ENCODE results near the gene PADI2. TPM values are rescaled to one million over a fixed set of nuclear protein-coding genes. Genes with fewer than 3 reads are reported as not detected.

Gene PADI2
- total and polyA plus RNA-seq, 2 experiments from 2014 or later: 1.7 to 4.3 TPM

DNA sequence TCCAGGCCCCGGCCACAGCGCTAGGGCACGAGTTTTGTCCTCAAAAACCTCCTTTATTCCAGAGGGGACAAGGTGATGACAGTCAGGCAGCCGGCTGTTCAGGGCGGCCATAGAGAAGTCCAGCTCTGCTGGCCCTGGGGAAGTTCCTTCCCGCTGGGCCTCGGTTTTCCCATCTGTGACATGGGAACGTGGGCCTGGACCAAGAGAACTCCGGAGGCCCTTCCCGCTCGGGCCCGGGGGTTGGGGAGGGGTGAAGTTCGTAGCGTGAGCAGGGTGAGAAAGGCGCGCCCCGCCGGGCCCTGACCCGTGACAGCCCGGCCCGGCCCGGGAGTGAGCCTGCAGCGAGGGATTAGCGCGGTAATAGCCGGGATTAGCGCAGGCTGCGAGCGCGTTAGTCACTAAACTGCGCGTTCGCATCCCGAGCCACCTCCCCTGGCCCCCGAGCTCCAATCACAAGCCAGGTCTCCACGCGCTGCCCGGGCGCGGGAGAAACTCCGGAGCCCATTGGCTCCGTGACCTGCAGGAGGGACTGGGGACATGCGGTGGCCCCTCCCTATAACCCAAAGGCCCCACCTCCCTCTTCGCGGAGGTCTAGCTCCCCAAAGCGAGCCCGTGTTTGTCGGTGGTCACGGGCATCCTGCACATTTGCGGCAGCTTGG, 29.8 kb upstream of the PADI2 start:
- H3K36me3 Mint-ChIP-seq (ENCODE audit: low read depth): peaks cover 7% of the 10 kb centered on the region
- Histone ChIP-seq H3K27me3 (ENCODE audit: insufficient read depth) (no peaks in the 10 kb centered on the region), H3K4me1 (ENCODE audit: insufficient read depth) (no peaks in the 10 kb centered on the region; the same call in 1 of the 2 replicates), H3K4me2 (no peak overlapping the region), H2AFZ (peak overlapping the region; percentile 66), H3K27ac (ENCODE audit: low read depth) (no peak overlapping the region), H3K36me3 (ENCODE audit: insufficient read depth) (no peaks in the 10 kb centered on the region; the same call in 1 of the 2 replicates), H3F3A (replicated peaks; ENCODE audit: low read depth) (no peaks in the 10 kb centered on the region), H3K9me2 (ENCODE audit: insufficient read depth) (no peaks in the 10 kb centered on the region), H3K4me3 (no peak overlapping the region), H4K20me1 (replicated peaks; ENCODE audit: insufficient read depth) (no peaks in the 10 kb centered on the region), H3K79me2 (replicated peaks; ENCODE audit: insufficient read depth) (no peaks in the 10 kb centered on the region)
- H3K27ac Mint-ChIP-seq: no peak overlapping the region
- peaks cover 2% of the 10 kb centered on the region for H3K27me3 Mint-ChIP-seq (ENCODE audit: insufficient read depth, low read depth, poor library complexity)
- no peak for TF ChIP-seq JUNB (IDR thresholded peaks at IDR 0.05; ENCODE audit: unreplicated experiment)
- H3K4me1 Mint-ChIP-seq: no peaks in the 10 kb centered on the region; the same call in 2 of the 3 replicates
- H3K9me3 Mint-ChIP-seq: peaks cover 27% of the 10 kb centered on the region
- DNase-seq (ENCODE audit: low spot score) (peak; percentile 51), ATAC-seq (peak; percentile 53)
- no peak overlapping the region for H3K4me3 Mint-ChIP-seq

- Histone ChIP-seq H3K27ac (ENCODE audit: low read depth) (no peak overlapping the region), H3K27me3 (ENCODE audit: insufficient read depth) (no peaks in the 10 kb centered on the region), H3K4me3 (no peak overlapping the region), H3K36me3 (ENCODE audit: insufficient read depth) (no peaks in the 10 kb centered on the region), H2AFZ (no peak overlapping the region), H3K79me2 (replicated peaks; ENCODE audit: insufficient read depth) (no peaks in the 10 kb centered on the region), H3K4me2 (no peak overlapping the region), H4K20me1 (replicated peaks; ENCODE audit: insufficient read depth) (no peaks in the 10 kb centered on the region), H3K4me1 (ENCODE audit: insufficient read depth) (no peaks in the 10 kb centered on the region; the same call in 1 of the 2 replicates), H3K9me2 (ENCODE audit: insufficient read depth) (peaks cover 5% of the 10 kb centered on the region; the same call in 1 of the 2 replicates), H3F3A (replicated peaks; ENCODE audit: low read depth) (no peaks in the 10 kb centered on the region)
- Mint-ChIP-seq H3K4me3 (no peak overlapping the region), H3K27ac (no peak overlapping the region), H3K4me1 (no peaks in the 10 kb centered on the region; the same call in 2 of the 3 replicates), H3K9me3 (no peaks in the 10 kb centered on the region), H3K36me3 (ENCODE audit: low read depth) (no peaks in the 10 kb centered on the region), H3K27me3 (ENCODE audit: insufficient read depth, low read depth, poor library complexity) (no peaks in the 10 kb centered on the region)
- DNase-seq (ENCODE audit: low spot score) (no peak), ATAC-seq (no peak)
- TF ChIP-seq, protein P1, sequence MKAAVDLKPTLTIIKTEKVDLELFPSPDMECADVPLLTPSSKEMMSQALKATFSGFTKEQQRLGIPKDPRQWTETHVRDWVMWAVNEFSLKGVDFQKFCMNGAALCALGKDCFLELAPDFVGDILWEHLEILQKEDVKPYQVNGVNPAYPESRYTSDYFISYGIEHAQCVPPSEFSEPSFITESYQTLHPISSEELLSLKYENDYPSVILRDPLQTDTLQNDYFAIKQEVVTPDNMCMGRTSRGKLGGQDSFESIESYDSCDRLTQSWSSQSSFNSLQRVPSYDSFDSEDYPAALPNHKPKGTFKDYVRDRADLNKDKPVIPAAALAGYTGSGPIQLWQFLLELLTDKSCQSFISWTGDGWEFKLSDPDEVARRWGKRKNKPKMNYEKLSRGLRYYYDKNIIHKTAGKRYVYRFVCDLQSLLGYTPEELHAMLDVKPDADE (IDR thresholded peaks at IDR 0.05): no peak
- TF ChIP-seq POLR2AphosphoS5 (IDR thresholded peaks at IDR 0.05; ENCODE audit: low read depth) (no peak), CREB1 (CRISPR knock-in tag; IDR thresholded peaks at IDR 0.05; ENCODE audit: low read depth) (no peak), ZNF114 (CRISPR knock-in tag; IDR thresholded peaks at IDR 0.05) (no peak), EZH2 (IDR thresholded peaks at IDR 0.05; ENCODE audit: low read depth, unreplicated experiment) (no peak)
- TF ChIP-seq, protein P2, sequence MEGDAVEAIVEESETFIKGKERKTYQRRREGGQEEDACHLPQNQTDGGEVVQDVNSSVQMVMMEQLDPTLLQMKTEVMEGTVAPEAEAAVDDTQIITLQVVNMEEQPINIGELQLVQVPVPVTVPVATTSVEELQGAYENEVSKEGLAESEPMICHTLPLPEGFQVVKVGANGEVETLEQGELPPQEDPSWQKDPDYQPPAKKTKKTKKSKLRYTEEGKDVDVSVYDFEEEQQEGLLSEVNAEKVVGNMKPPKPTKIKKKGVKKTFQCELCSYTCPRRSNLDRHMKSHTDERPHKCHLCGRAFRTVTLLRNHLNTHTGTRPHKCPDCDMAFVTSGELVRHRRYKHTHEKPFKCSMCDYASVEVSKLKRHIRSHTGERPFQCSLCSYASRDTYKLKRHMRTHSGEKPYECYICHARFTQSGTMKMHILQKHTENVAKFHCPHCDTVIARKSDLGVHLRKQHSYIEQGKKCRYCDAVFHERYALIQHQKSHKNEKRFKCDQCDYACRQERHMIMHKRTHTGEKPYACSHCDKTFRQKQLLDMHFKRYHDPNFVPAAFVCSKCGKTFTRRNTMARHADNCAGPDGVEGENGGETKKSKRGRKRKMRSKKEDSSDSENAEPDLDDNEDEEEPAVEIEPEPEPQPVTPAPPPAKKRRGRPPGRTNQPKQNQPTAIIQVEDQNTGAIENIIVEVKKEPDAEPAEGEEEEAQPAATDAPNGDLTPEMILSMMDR (conservative IDR thresholded peaks at IDR 0.05; ENCODE audit: low read depth in 2 of 2): no peak
- TF ChIP-seq, protein P3, sequence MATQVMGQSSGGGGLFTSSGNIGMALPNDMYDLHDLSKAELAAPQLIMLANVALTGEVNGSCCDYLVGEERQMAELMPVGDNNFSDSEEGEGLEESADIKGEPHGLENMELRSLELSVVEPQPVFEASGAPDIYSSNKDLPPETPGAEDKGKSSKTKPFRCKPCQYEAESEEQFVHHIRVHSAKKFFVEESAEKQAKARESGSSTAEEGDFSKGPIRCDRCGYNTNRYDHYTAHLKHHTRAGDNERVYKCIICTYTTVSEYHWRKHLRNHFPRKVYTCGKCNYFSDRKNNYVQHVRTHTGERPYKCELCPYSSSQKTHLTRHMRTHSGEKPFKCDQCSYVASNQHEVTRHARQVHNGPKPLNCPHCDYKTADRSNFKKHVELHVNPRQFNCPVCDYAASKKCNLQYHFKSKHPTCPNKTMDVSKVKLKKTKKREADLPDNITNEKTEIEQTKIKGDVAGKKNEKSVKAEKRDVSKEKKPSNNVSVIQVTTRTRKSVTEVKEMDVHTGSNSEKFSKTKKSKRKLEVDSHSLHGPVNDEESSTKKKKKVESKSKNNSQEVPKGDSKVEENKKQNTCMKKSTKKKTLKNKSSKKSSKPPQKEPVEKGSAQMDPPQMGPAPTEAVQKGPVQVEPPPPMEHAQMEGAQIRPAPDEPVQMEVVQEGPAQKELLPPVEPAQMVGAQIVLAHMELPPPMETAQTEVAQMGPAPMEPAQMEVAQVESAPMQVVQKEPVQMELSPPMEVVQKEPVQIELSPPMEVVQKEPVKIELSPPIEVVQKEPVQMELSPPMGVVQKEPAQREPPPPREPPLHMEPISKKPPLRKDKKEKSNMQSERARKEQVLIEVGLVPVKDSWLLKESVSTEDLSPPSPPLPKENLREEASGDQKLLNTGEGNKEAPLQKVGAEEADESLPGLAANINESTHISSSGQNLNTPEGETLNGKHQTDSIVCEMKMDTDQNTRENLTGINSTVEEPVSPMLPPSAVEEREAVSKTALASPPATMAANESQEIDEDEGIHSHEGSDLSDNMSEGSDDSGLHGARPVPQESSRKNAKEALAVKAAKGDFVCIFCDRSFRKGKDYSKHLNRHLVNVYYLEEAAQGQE (IDR thresholded peaks at IDR 0.05; ENCODE audit: unreplicated experiment): no peak
Measured at GRCh38 chr1:17145648-17146047, 26.4 kb upstream of the PADI2 start.
